ENCODE data around the gene JMJD1C. TPM values are rescaled to one million over a fixed set of nuclear protein-coding genes. Genes with fewer than 3 reads are reported as not detected.
"Not testable (repeated sequence)": the region's sequence is repeated elsewhere in the genome, so short reads cannot be mapped to it uniquely, and the experiment has no call there.

The JMJD1C gene
- total RNA-seq, 1 experiment from 2014 or later, result 108 TPM

DNA sequence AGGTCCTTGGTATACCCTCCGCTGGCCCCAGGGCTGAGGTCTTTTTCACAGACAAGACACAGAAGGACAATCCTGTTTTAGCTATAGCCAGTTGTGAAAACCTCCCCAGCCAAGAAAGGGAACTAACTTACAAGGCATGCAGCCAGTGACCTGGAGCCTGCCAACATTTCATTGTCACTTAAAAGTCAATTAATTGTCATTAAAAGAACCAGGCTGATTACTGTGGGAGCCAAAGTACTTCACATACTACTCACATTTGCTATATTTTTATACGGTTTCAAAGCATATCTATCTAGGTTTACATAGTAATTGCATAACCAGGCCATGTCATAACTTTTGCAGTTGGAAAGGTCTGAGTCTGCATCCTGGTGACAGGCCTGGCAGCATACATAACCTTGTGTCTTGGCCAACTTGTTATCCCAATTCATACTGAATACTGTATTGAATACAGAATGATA, 301.6 kb downstream of the JMJD1C start:
- H3K4me3 ChIP-seq (ENCODE audit: insufficient read depth, low read depth, low read length), result no peak overlapping the region
- DNase-seq, result no peak
- peaks cover 3% of the 10 kb centered on the region for H3K36me3 ChIP-seq (replicated peaks; ENCODE audit: control insufficient read depth, insufficient read depth, low read length)
- H3K27me3 ChIP-seq (ENCODE audit: control insufficient read depth, insufficient read depth, low read length), result no peaks in the 10 kb centered on the region

GRCh38 chr10:63161592-63161991, 304.2 kb downstream of the JMJD1C start:
- peaks cover under 1% of the 10 kb centered on the region for H3K36me3 ChIP-seq (replicated peaks; ENCODE audit: control insufficient read depth, insufficient read depth, low read length)
- no peaks in the 10 kb centered on the region for H3K27me3 ChIP-seq (ENCODE audit: control insufficient read depth, insufficient read depth, low read length)
- no peak overlapping the region for H3K4me3 ChIP-seq (ENCODE audit: insufficient read depth, low read depth, low read length)
- DNase-seq, result no peak

DNA sequence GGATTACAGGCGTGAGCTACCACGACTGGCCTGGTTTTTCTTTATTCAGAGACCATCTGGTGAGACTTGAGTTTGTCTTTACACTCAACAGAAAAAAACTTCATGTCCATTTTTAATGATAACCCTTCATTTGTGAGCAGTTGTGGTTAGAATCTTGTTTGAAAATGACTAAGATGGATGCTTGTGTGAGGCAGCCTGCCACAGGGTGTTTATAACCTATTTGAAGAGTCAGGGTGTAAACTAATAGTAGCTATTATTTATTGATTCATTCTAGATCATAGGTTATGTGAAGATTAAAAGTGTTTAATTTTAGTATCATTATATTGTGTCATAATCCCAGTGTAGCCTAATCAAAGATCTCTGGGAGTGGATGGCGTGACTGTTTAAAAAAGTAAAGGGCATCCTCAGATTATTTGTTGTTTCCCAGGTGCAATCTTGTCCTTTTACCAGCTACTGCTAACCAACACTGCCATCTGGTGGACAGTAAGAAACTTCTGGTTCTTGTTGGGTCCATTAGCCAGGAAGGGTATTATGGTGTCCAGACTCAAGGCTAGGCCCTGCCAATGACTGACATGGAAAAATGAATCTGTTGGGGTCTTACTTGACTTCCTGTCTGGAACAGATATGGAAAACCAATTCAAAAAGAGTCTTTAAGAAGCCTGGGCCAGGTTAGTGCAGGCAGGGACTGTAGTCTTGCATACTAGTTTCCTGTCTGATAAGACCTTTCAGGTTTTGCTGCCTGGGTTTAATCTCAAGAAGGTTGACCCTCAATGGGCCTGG, 307.7 kb downstream of the JMJD1C start:
- no peaks in the 10 kb centered on the region for H3K27me3 ChIP-seq (ENCODE audit: control insufficient read depth, insufficient read depth, low read length)
- peaks cover 1% of the 10 kb centered on the region for H3K36me3 ChIP-seq (replicated peaks; ENCODE audit: control insufficient read depth, insufficient read depth, low read length)

DNA sequence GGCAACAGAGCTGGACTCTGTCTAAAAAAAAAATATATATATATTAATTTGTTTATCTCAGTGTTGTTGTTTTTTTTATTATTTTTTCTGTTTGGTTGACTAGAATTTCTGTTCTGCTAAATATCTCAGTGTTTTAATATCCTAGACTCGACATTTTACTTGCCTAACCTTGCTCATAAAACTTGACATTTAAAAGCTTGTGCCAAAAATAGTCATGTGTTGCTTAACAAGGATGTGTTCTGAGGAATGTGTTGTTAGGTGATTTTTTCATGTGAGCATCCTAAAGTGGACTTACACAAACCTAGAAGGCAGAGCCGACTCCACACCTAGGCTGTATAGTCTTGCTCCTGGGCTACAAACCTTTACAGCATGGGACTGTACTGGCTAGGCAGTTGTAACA, 309.5 kb downstream of the JMJD1C start:
- H3K4me3 ChIP-seq (ENCODE audit: insufficient read depth, low read depth, low read length), result no peak overlapping the region
- peaks cover 4% of the 10 kb centered on the region for H3K36me3 ChIP-seq (replicated peaks; ENCODE audit: control insufficient read depth, insufficient read depth, low read length)
- DNase-seq, result no peak
- H3K27me3 ChIP-seq (ENCODE audit: control insufficient read depth, insufficient read depth, low read length), result no peaks in the 10 kb centered on the region

More for the DNA sequence above, 307.7 kb downstream of the JMJD1C start:
- peak; percentile 38 for DNase-seq
- H3K4me3 ChIP-seq (ENCODE audit: insufficient read depth, low read depth, low read length), result no peak overlapping the region

- DNase-seq, result no peak
- Histone ChIP-seq H3K4me3 (ENCODE audit: insufficient read depth, low read depth, low read length) (no peak overlapping the region), H3K27me3 (ENCODE audit: control insufficient read depth, insufficient read depth, low read length) (no peaks in the 10 kb centered on the region), H3K36me3 (replicated peaks; ENCODE audit: control insufficient read depth, insufficient read depth, low read length) (peaks cover 4% of the 10 kb centered on the region)
Observed at GRCh38 chr10:63155388-63156020, 310.3 kb downstream of the JMJD1C start.

- Histone ChIP-seq H3K36me3 (replicated peaks; ENCODE audit: control insufficient read depth, insufficient read depth, low read length) (peaks cover 4% of the 10 kb centered on the region), H3K4me3 (ENCODE audit: insufficient read depth, low read depth, low read length) (no peak overlapping the region), H3K27me3 (ENCODE audit: control insufficient read depth, insufficient read depth, low read length) (no peaks in the 10 kb centered on the region)
- DNase-seq, result no peak
Observed at GRCh38 chr10:63154546-63155387, 311.0 kb downstream of the JMJD1C start.

GRCh38 chr10:63153868-63154545, 311.8 kb downstream of the JMJD1C start:
- not testable (repeated sequence) for H3K4me3 ChIP-seq (ENCODE audit: insufficient read depth, low read depth, low read length)

GRCh38 chr10:63150745-63151144, 315.0 kb downstream of the JMJD1C start:
- DNase-seq, result no peak
- Histone ChIP-seq H3K36me3 (replicated peaks; ENCODE audit: control insufficient read depth, insufficient read depth, low read length) (peaks cover 4% of the 10 kb centered on the region), H3K27me3 (ENCODE audit: control insufficient read depth, insufficient read depth, low read length) (no peaks in the 10 kb centered on the region), H3K4me3 (ENCODE audit: insufficient read depth, low read depth, low read length) (no peak overlapping the region)

More at GRCh38 chr10:63153868-63154545, 311.8 kb downstream of the JMJD1C start:
- not testable (repeated sequence) for DNase-seq; H3K27me3 ChIP-seq (ENCODE audit: control insufficient read depth, insufficient read depth, low read length); H3K36me3 ChIP-seq (replicated peaks; ENCODE audit: control insufficient read depth, insufficient read depth, low read length)

DNA sequence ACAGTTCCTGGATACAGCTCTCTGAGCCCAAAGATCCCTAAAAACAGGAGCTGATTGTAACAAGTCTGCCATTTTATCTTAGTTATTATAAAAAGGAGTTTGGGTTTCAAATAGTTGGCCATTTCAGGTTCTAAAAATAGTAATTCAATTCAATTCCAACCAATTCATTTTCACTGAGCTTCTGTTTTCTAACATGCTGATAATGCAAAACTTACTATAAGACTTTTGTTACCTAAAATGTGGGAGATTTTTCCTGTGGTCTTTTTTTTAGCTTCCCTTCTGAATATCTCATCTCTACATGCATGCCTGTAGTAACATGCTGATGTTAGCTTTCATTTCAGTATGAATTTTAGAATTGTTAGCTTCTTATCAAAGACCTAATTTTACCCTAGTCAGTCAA, 319.3 kb downstream of the JMJD1C start:
- Histone ChIP-seq H3K27me3 (ENCODE audit: control insufficient read depth, insufficient read depth, low read length) (no peaks in the 10 kb centered on the region), H3K36me3 (replicated peaks; ENCODE audit: control insufficient read depth, insufficient read depth, low read length) (no peaks in the 10 kb centered on the region), H3K4me3 (ENCODE audit: insufficient read depth, low read depth, low read length) (no peak overlapping the region)
- DNase-seq, result no peak

GRCh38 chr10:63145782-63146181, 320.0 kb downstream of the JMJD1C start:
- Histone ChIP-seq H3K4me3 (ENCODE audit: insufficient read depth, low read depth, low read length) (no peak overlapping the region), H3K27me3 (ENCODE audit: control insufficient read depth, insufficient read depth, low read length) (no peaks in the 10 kb centered on the region), H3K36me3 (replicated peaks; ENCODE audit: control insufficient read depth, insufficient read depth, low read length) (no peaks in the 10 kb centered on the region)
- no peak for DNase-seq

- H3K4me3 ChIP-seq (ENCODE audit: insufficient read depth, low read depth, low read length), result no peak overlapping the region
- H3K27me3 ChIP-seq (ENCODE audit: control insufficient read depth, insufficient read depth, low read length), result no peaks in the 10 kb centered on the region
- no peak for DNase-seq
- no peaks in the 10 kb centered on the region for H3K36me3 ChIP-seq (replicated peaks; ENCODE audit: control insufficient read depth, insufficient read depth, low read length)
Observed at GRCh38 chr10:63143987-63144386, 321.8 kb downstream of the JMJD1C start.

DNA sequence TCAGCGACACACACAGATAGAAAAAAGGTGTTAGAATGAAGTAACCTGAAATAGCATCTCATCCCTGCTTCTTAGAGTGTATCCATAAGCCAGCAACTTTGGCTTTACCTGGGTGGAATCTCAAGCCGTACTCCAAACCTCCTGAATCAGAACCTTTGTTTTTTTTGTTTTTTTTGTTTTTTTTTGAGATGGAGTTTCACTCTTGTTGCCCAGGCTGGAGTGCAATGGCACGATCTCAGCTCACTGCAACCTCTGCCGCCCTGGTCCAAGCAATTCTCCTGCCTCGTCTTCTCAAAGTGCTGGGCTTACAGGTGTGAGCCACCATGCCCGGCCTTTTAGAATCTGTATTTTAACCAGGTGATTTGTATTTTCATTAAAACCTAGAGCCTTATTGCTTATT, 323.6 kb downstream of the JMJD1C start:
- Histone ChIP-seq H3K36me3 (replicated peaks; ENCODE audit: control insufficient read depth, insufficient read depth, low read length) (no peaks in the 10 kb centered on the region), H3K4me3 (ENCODE audit: insufficient read depth, low read depth, low read length) (no peak overlapping the region), H3K27me3 (ENCODE audit: control insufficient read depth, insufficient read depth, low read length) (no peaks in the 10 kb centered on the region)
- DNase-seq, result no peak

DNA sequence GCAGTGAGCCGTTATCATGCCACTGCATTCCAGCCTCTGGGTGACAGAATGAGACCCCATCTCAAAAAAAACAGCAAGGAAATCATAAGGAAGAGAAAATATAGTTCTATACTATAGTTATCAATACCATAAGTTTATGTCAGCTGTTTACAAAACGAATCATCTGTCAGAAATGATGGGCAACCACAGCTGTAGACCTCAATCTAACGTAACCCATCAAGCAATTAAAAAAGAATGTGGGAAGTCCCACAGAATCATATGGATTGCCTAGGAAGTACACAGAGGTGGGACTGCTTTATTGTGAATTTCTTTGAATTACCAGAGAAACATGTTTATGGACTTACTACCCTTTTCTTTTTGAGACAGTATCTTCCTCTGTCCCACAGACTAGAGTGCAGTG, 325.7 kb downstream of the JMJD1C start:
- Histone ChIP-seq H3K36me3 (replicated peaks; ENCODE audit: control insufficient read depth, insufficient read depth, low read length) (no peaks in the 10 kb centered on the region), H3K27me3 (ENCODE audit: control insufficient read depth, insufficient read depth, low read length) (no peaks in the 10 kb centered on the region), H3K4me3 (ENCODE audit: insufficient read depth, low read depth, low read length) (no peak overlapping the region)
- no peak for DNase-seq

- no peak overlapping the region for H3K4me3 ChIP-seq (ENCODE audit: insufficient read depth, low read depth, low read length)
- no peaks in the 10 kb centered on the region for H3K27me3 ChIP-seq (ENCODE audit: control insufficient read depth, insufficient read depth, low read length)
- no peaks in the 10 kb centered on the region for H3K36me3 ChIP-seq (replicated peaks; ENCODE audit: control insufficient read depth, insufficient read depth, low read length)
- DNase-seq, result no peak
Observed at GRCh38 chr10:63137306-63137705, 328.5 kb downstream of the JMJD1C start.
